ENCODE results near the gene CXCL17. TPM values are rescaled to one million over a fixed set of nuclear protein-coding genes. Genes with fewer than 3 reads are reported as not detected.

CXCL17 gene
- total RNA-seq, 2 donors from 2014 or later, result not detected

DNA sequence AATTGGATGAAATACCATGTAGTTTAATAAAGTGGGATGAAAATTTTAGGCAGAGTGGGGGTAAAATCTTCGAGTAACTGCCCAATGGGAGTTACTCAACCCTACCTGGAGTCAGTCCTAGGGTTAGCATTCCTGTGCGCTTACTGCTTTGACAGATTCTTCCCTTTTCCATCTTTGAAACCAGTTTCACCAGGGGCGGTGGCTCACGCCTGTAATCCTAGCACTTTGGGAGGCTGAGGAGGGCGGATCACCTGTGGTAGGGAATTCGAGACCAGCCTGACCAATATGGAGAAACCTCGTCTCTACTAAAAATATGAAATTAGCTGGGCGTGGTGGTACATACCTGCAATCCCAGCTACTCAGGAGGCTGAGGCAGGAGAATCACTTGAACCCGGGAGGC, 37.0 kb upstream of the CXCL17 start:
- no peaks in the 10 kb centered on the region for H3K4me1 ChIP-seq
- TF ChIP-seq, protein P1, sequence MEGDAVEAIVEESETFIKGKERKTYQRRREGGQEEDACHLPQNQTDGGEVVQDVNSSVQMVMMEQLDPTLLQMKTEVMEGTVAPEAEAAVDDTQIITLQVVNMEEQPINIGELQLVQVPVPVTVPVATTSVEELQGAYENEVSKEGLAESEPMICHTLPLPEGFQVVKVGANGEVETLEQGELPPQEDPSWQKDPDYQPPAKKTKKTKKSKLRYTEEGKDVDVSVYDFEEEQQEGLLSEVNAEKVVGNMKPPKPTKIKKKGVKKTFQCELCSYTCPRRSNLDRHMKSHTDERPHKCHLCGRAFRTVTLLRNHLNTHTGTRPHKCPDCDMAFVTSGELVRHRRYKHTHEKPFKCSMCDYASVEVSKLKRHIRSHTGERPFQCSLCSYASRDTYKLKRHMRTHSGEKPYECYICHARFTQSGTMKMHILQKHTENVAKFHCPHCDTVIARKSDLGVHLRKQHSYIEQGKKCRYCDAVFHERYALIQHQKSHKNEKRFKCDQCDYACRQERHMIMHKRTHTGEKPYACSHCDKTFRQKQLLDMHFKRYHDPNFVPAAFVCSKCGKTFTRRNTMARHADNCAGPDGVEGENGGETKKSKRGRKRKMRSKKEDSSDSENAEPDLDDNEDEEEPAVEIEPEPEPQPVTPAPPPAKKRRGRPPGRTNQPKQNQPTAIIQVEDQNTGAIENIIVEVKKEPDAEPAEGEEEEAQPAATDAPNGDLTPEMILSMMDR (IDR thresholded peaks at IDR 0.05), result no peak
- H3K27me3 ChIP-seq, result no peaks in the 10 kb centered on the region
- H3K9me3 ChIP-seq, result no peaks in the 10 kb centered on the region
- H3K4me3 ChIP-seq, result no peak overlapping the region
- H3K36me3 ChIP-seq, result no peaks in the 10 kb centered on the region
- no peak overlapping the region for H3K27ac ChIP-seq
- DNase-seq (ENCODE audit: low spot score), result no peak

DNA sequence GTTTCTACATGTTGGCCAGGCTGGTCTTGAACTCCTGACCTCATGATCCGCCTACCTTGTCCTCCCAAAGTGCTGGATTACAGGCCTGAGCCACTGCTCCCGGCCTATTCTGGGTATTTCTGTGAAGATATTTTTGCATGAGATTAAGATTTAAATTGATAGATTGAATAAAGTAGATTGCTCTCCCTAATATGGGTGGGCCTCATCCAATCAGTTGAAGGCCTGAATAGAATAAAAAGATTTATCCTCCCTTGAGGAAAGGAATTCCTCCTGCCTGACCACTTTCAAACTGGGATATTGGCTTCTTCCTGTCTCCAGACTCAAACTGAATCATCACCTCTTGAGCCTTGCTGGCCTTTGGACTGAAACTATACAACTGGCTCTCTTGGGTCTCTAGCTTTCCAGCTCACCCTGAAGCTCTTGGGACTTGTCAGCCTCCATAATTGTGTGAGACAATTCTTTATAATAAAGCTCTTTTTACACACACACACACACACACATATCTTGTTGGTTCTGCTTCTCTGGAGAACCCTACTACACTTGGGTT, 36.1 kb upstream of the CXCL17 start:
- no peaks in the 10 kb centered on the region for H3K27me3 ChIP-seq
- H3K9me3 ChIP-seq, result no peaks in the 10 kb centered on the region
- H3K4me3 ChIP-seq, result no peak overlapping the region
- H3K36me3 ChIP-seq, result no peaks in the 10 kb centered on the region
- TF ChIP-seq, protein P1 (IDR thresholded peaks at IDR 0.05), result no peak
- H3K4me1 ChIP-seq, result no peaks in the 10 kb centered on the region
- no peak overlapping the region for H3K27ac ChIP-seq
- DNase-seq (ENCODE audit: low spot score), result no peak

DNA sequence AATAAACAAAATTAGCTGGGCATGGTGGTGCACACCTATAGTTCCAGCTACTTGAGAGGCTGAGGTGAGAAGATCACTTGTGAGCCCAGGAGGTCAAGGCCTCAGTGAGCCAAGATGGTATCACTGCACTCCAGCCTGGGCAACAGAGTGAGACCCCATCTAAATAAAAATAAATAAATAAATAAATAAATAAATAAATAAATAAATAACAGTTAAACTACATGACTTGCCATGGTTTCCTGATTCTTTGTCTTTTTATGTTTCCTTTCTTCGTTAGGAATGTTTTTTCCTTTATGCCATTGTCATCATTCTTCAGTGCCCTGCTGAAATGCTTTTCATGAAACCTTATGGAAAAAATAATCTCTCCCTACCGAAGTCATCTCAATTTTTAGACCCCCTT, 35.2 kb upstream of the CXCL17 start:
- Histone ChIP-seq H3K27ac (no peak overlapping the region), H3K4me3 (no peak overlapping the region), H3K27me3 (no peaks in the 10 kb centered on the region), H3K4me1 (no peaks in the 10 kb centered on the region), H3K36me3 (no peaks in the 10 kb centered on the region), H3K9me3 (no peaks in the 10 kb centered on the region)
- TF ChIP-seq, protein P1 (IDR thresholded peaks at IDR 0.05), result no peak
- DNase-seq (ENCODE audit: low spot score), result no peak

DNA sequence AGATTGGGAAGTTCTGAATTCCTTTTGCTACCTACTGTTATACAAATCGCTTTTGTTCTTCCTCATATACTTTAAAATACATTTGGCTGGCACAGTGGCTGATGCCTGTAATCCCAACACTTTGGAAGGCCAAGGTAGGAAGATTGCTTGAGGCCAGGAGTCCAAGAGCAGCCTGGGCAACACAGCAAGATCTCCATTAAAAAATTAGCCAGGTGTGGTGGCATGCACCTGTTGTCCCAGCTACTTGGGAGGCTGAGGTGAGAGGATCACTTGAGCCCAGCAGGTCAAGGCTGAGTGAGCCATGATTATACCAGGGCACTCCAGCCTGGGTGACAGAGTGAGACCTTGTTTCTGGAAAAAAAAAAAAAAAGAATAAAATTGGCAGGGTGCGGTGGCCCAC, 34.4 kb upstream of the CXCL17 start:
- H3K4me1 ChIP-seq, result no peaks in the 10 kb centered on the region
- no peaks in the 10 kb centered on the region for H3K27me3 ChIP-seq
- H3K27ac ChIP-seq, result no peak overlapping the region
- H3K36me3 ChIP-seq, result no peaks in the 10 kb centered on the region
- no peak for DNase-seq (ENCODE audit: low spot score)
- no peaks in the 10 kb centered on the region for H3K9me3 ChIP-seq
- H3K4me3 ChIP-seq, result no peak overlapping the region
- TF ChIP-seq, protein P1 (IDR thresholded peaks at IDR 0.05), result no peak

DNA sequence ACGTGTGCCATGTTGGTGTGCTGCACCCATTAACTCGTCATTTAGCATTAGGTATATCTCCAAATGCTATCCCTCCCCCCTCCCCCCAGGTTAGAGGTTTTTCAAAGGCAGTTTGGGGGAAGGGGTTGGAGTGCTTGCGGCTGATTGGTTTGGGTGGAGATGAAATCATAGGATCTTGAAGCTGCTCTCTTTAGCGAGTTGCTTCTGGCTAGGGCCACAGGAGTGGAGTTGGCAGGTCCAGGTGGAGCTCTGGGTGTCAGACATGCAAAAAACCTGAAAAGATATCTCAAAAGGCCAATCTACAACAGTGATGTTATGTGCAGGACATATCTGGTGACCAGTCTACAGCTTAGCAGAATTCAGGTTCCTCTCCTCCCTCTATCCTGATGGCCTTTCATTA, 32.6 kb upstream of the CXCL17 start:
- DNase-seq (ENCODE audit: low spot score), result no peak
- TF ChIP-seq, protein P1 (IDR thresholded peaks at IDR 0.05), result no peak
- Histone ChIP-seq H3K4me1 (no peaks in the 10 kb centered on the region), H3K27ac (no peak overlapping the region), H3K36me3 (no peaks in the 10 kb centered on the region), H3K9me3 (no peaks in the 10 kb centered on the region), H3K4me3 (no peak overlapping the region), H3K27me3 (no peaks in the 10 kb centered on the region)

DNA sequence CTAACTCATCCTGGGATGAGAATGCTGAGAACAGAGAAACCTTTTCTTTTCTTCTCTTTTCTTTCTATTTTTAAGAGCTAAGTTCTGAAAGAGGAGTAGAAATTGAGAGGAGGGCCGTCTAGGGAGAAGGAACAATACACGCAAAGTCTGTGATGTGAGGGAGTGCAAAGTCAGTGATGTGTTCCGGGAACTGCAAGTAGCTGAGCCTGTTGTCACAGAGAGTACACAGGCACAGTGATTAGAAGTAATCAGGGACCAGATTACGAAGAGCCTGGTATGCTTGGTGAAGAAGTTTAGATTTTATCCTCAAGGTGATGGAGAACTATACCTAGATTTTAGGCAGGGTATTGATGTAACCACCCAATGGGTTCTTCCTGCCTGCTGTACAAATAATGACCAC, 32.0 kb upstream of the CXCL17 start:
- no peaks in the 10 kb centered on the region for H3K27me3 ChIP-seq
- no peaks in the 10 kb centered on the region for H3K9me3 ChIP-seq
- TF ChIP-seq, protein P1 (IDR thresholded peaks at IDR 0.05), result no peak
- H3K36me3 ChIP-seq, result no peaks in the 10 kb centered on the region
- no peaks in the 10 kb centered on the region for H3K4me1 ChIP-seq
- H3K27ac ChIP-seq, result no peak overlapping the region
- no peak for DNase-seq (ENCODE audit: low spot score)
- no peak overlapping the region for H3K4me3 ChIP-seq
